Measurements from ENCODE around the gene SYNE4.

DNA sequence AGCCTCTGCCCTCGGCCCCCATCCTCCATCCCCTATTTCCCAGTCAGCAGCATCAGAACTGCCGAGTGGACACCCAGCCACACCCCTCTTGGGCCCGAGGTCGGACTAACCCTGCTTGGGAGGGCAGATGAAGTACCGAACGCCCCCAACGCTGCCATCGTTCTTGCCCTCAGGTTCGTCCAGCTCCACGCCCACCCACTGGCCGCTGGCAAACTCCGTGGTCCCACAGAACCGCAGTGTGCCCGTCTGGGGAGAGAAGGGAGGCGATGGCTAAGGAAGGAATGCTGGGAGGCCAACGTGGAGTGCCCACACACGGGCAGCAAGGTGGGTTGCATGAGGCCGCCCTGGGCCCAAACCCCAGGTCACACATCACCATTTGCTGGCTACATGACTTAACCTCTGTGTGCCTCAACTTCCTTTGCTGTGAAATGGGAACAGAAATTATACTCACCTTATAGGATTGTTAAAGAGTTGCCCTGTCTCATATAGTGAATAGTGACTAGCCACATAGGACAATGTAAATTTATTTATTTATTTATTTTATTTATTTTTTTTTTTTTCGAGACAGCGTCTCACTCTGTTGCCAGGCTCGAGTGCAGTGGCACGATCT lies 10.6 kb upstream of the SYNE4 start:
- TF ChIP-seq, protein P1, sequence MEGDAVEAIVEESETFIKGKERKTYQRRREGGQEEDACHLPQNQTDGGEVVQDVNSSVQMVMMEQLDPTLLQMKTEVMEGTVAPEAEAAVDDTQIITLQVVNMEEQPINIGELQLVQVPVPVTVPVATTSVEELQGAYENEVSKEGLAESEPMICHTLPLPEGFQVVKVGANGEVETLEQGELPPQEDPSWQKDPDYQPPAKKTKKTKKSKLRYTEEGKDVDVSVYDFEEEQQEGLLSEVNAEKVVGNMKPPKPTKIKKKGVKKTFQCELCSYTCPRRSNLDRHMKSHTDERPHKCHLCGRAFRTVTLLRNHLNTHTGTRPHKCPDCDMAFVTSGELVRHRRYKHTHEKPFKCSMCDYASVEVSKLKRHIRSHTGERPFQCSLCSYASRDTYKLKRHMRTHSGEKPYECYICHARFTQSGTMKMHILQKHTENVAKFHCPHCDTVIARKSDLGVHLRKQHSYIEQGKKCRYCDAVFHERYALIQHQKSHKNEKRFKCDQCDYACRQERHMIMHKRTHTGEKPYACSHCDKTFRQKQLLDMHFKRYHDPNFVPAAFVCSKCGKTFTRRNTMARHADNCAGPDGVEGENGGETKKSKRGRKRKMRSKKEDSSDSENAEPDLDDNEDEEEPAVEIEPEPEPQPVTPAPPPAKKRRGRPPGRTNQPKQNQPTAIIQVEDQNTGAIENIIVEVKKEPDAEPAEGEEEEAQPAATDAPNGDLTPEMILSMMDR (IDR thresholded peaks at IDR 0.05): no peak
- TF ChIP-seq POLR2A (IDR thresholded peaks at IDR 0.05): no peak
- no peak for TF ChIP-seq POLR2AphosphoS5 (IDR thresholded peaks at IDR 0.05)

All from prostate gland (tissue), 2 donors.